B cell (primary cell): ENCODE results near the gene GYG2. TPM values are rescaled to one million over a fixed set of nuclear protein-coding genes. Genes with fewer than 3 reads are reported as not detected.
"Not testable (repeated sequence)": the region's sequence is repeated elsewhere in the genome, so short reads cannot be mapped to it uniquely, and the experiment has no call there.

Source experiments
- ATAC-seq: fragments of 200-7000 bp; cut with Tn5 transposase; one replicate; pipeline ENCODE4 v1.10.0; 2021; ENCODE audit warnings: low read depth, mild to moderate bottlenecking, moderate number of reproducible peaks, moderate library complexity
- CTCF ChIA-PET: fragments of 350-600 bp; sonication (Branson Sonifier 250); formaldehyde crosslinking; loops from one replicate; lab custom pipeline; 2021; ENCODE audit warnings: antibody characterized with exemption, inconsistent platforms; lab: Charles Lee
- POLR2A ChIA-PET: fragments of 350-600 bp; sonication (Branson Sonifier 250); formaldehyde crosslinking; loops from one replicate; lab custom pipeline; 2021; ENCODE audit warnings: antibody characterized with exemption; lab: Charles Lee
- DNase-seq: peaks from one replicate; pipeline ENCODE4 v3.0.0; 2013
- H2AFZ ChIP-seq: 2 replicates; pipeline ENCODE4 v1.6.1; 2012; ENCODE audit warnings: mild to moderate bottlenecking, low read depth, low read length; ENCODE audit not compliant: insufficient read depth, poor library complexity, severe bottlenecking
- H3K27ac ChIP-seq, 2 donors: 1 replicate in 1 of 2; 2 replicates in 1 of 2; pipeline ENCODE4 v1.5.1; 2012 to 2013; ENCODE audit warnings: low read length in 2 of 2, mild to moderate bottlenecking in 2 of 2, moderate library complexity in 1 of 2
- H3K27me3 ChIP-seq, 4 experiments: fragments of 200-600 bp in 1 of 4; sonication (generic) in 1 of 4; replicated peaks in 1 of 4; 1 replicate in 2 of 4; 2 replicates in 2 of 4; pipeline versions ENCODE4 v1.6.1 to v1.7.0; 2013 to 2016; ENCODE audit warnings: low read length in 3 of 4, mild to moderate bottlenecking in 2 of 4, mixed read lengths in 1 of 4, moderate library complexity in 1 of 4; ENCODE audit not compliant: insufficient read depth in 4 of 4, control insufficient read depth in 3 of 4; ENCODE audit errors: control extremely low read depth in 1 of 4
- H3K36me3 ChIP-seq, 2 experiments: replicated peaks in 1 of 2; 1 replicate in 1 of 2; 2 replicates in 1 of 2; pipeline versions ENCODE4 v1.6.1 to v1.7.1; 2013; ENCODE audit warnings: low read length in 1 of 2; ENCODE audit not compliant: insufficient read depth in 2 of 2, control insufficient read depth in 1 of 2; ENCODE audit errors: control extremely low read depth in 1 of 2, extremely low read depth in 1 of 2
- H3K4me1 ChIP-seq, 2 donors: fragments of 200-600 bp in 1 of 2; sonication (generic) in 1 of 2; 1 replicate in 1 of 2; 2 replicates in 1 of 2; pipeline versions ENCODE4 v1.5.1 to v1.6.1; 2013 to 2017; ENCODE audit warnings: low read length in 2 of 2; ENCODE audit not compliant: control insufficient read depth in 2 of 2, insufficient read depth in 2 of 2
- H3K4me2 ChIP-seq: replicated peaks from 2 replicates; pipeline ENCODE3; 2012; ENCODE audit warnings: mild to moderate bottlenecking, low read depth, low read length; ENCODE audit not compliant: poor library complexity, severe bottlenecking
- H3K4me3 ChIP-seq, 5 experiments: fragments of 200-600 bp in 1 of 5; sonication (generic) in 1 of 5; 1 replicate in 3 of 5; 2 replicates in 2 of 5; pipeline versions ENCODE4 v1.5.1 to v1.7.0; 2011 to 2016; ENCODE audit warnings: low read length in 4 of 5, mild to moderate bottlenecking in 4 of 5, low read depth in 2 of 5, control low read depth in 1 of 5, moderate library complexity in 1 of 5; ENCODE audit not compliant: insufficient read depth in 1 of 5; ENCODE audit errors: control extremely low read depth in 1 of 5, extremely low read depth in 1 of 5
- H3K79me2 ChIP-seq: fragments of 200-600 bp; sonication (generic); one replicate; pipeline ENCODE4 v1.6.0; 2016; ENCODE audit warnings: low read length; ENCODE audit not compliant: control insufficient read depth, insufficient read depth
- H3K9ac ChIP-seq: fragments of 200-600 bp; sonication (generic); 2 replicates; pipeline ENCODE4 v1.6.1; 2017; ENCODE audit warnings: mild to moderate bottlenecking, low read length, moderate library complexity
- H3K9me3 ChIP-seq, 3 donors: one replicate each; pipeline versions ENCODE4 v1.6.1 to v1.7.1; 2013; ENCODE audit warnings: low read length in 2 of 3; ENCODE audit not compliant: control insufficient read depth in 2 of 3, insufficient read depth in 1 of 3; ENCODE audit errors: control extremely low read depth in 1 of 3
- H4K20me1 ChIP-seq: 2 replicates; pipeline ENCODE4 v1.6.0; 2012; ENCODE audit warnings: mild to moderate bottlenecking, low read length; ENCODE audit not compliant: insufficient read depth, control insufficient read depth, poor library complexity, severe bottlenecking
- H3K27ac Mint-ChIP-seq: one replicate; pipeline ENCODE4 v1.8.0; 2021; ENCODE audit warnings: mixed read lengths
- H3K27me3 Mint-ChIP-seq: one replicate; pipeline ENCODE4 v1.8.0; 2021; ENCODE audit warnings: mixed read lengths
- H3K4me1 Mint-ChIP-seq: one replicate; pipeline ENCODE4 v1.8.0; 2021; ENCODE audit warnings: mixed read lengths
- H3K4me3 Mint-ChIP-seq: one replicate; pipeline ENCODE4 v1.8.0; 2021; ENCODE audit warnings: mixed read lengths
- H3K9me3 Mint-ChIP-seq: one replicate; pipeline ENCODE4 v1.8.0; 2022; ENCODE audit warnings: mixed read lengths; ENCODE audit not compliant: insufficient read depth
- CTCF ChIP-seq: fragments of 200-600 bp; IDR thresholded peaks from one replicate; pipeline ENCODE4 v1.8.0; 2022; ENCODE audit warnings: antibody characterized with exemption, mild to moderate bottlenecking
- EZH2 ChIP-seq: IDR thresholded peaks from 2 replicates; pipeline ENCODE4 v1.6.1; 2012; ENCODE audit warnings: borderline replicate concordance, low read depth, mild to moderate bottlenecking, moderate library complexity, low read length; ENCODE audit not compliant: insufficient read depth, poor library complexity, severe bottlenecking
- whole genome bisulfite sequencing: methylation state at CpG from one replicate; pipeline ENCODE4 v1.1.5; 2013; ENCODE audit warnings: missing lambda C conversion rate; ENCODE audit not compliant: insufficient coverage; 5-methylcytosine and 5-hydroxymethylcytosine counted together
- intact Hi-C: fragments of 100-400 bp; cut with micrococcal nuclease; formaldehyde crosslinking; loops from one replicate; pipeline ENCODE4 v1.10.0; 2022
- polyA plus RNA-seq: library from polyadenylated mRNA; depleted of rRNA; stranded (reverse); fragments of >200 nt; gene quantifications from 2 replicates; pipeline ENCODE4 v1.2.3, GENCODE V29; 2012
- total RNA-seq, 2 donors: library from RNA; stranded (reverse); fragments of 120-200 nt in 1 of 2; gene quantifications; 1 replicate in 1 of 2; 2 replicates in 1 of 2; pipeline versions ENCODE4 v1.2.3 to v1.2.4, GENCODE V29; 2013 to 2022

Gene GYG2
- total and polyA plus RNA-seq, 2 donors (not counting 1 experiment from before 2014, with no cell fraction given) = not detected

GRCh38 chrX:2897311-2897689 lies 68.6 kb downstream of the GYG2 start:
- H3K9ac ChIP-seq = no peak overlapping the region

GRCh38 chrX:2897690-2898623 lies 69.2 kb downstream of the GYG2 start:
- H3K79me2 ChIP-seq, H3K9me3 Mint-ChIP-seq, H3K4me1 ChIP-seq, H3K27ac Mint-ChIP-seq, H3K27ac ChIP-seq, H3K27me3 Mint-ChIP-seq, POLR2A ChIA-PET, H3K9ac ChIP-seq, H4K20me1 ChIP-seq, H3K9me3 ChIP-seq, H3K27me3 ChIP-seq, CTCF ChIA-PET, H3K36me3 ChIP-seq, intact Hi-C loops: not testable (repeated sequence)
- peak overlapping the region; percentile 67 for H3K4me3 Mint-ChIP-seq
- 45% methylated on average over 11 of the region's 22 CpGs for WGBS
- Histone ChIP-seq H3K4me3 (peak overlapping the region in 1 of 5 experiments; percentile 5), H2AFZ (peak overlapping the region; percentile 49), H3K4me2 (peak overlapping the region; percentile 35)
- peak; percentile 3 for DNase-seq
- ATAC-seq = peak; percentile 21
- H3K4me1 Mint-ChIP-seq = peaks cover 11% of the 10 kb centered on the region

More at GRCh38 chrX:2897311-2897689, 68.6 kb downstream of the GYG2 start:
- CTCF ChIA-PET = no interaction called here
- ATAC-seq (no peak), DNase-seq (no peak)
- Mint-ChIP-seq H3K27me3 (no peaks in the 10 kb centered on the region), H3K4me3 (no peak overlapping the region), H3K27ac (no peak overlapping the region), H3K9me3 (no peaks in the 10 kb centered on the region), H3K4me1 (peaks cover 11% of the 10 kb centered on the region)
- Histone ChIP-seq H4K20me1 (no peaks in the 10 kb centered on the region), H3K27ac (no peak overlapping the region), H3K79me2 (no peaks in the 10 kb centered on the region), H3K9me3 (no peaks in the 10 kb centered on the region), H3K4me3 (no peak overlapping the region), H3K27me3 (no peaks in the 10 kb centered on the region), H2AFZ (no peak overlapping the region), H3K4me1 (peaks cover 4 to 7% of the 10 kb centered on the region in 2 donors), H3K4me2 (no peak overlapping the region), H3K36me3 (no peaks in the 10 kb centered on the region)
- intact Hi-C loops = no loop called here
- POLR2A ChIA-PET = no interaction called here
- TF ChIP-seq CTCF (no peak), EZH2 (no peak)
- 78% methylated on average over 4 of the region's 12 CpGs for WGBS
